ENCODE results near the gene RAD18.

The RAD18 gene

GRCh38 chr3:8867646-8868045, 95.6 kb downstream of the RAD18 start:
- Histone ChIP-seq H3K4me3 (replicated peaks; ENCODE audit: low read depth, low read length) (no peak overlapping the region), H3K36me3 (ENCODE audit: control insufficient read depth, insufficient read depth, low read length) (no peaks in the 10 kb centered on the region), H3K27me3 (replicated peaks; ENCODE audit: control insufficient read depth, insufficient read depth, low read length) (no peaks in the 10 kb centered on the region)
- no peak for DNase-seq (ENCODE audit: extremely low read depth, insufficient read length)
- TF ChIP-seq CTCF (IDR thresholded peaks at IDR 0.05; ENCODE audit: insufficient read depth, low read length, poor library complexity, severe bottlenecking): no peak

- DNase-seq (ENCODE audit: extremely low read depth, insufficient read length): no peak
- Histone ChIP-seq H3K36me3 (ENCODE audit: control insufficient read depth, insufficient read depth, low read length) (no peaks in the 10 kb centered on the region), H3K27me3 (replicated peaks; ENCODE audit: control insufficient read depth, insufficient read depth, low read length) (no peaks in the 10 kb centered on the region), H3K4me3 (replicated peaks; ENCODE audit: low read depth, low read length) (no peak overlapping the region)
- TF ChIP-seq CTCF (IDR thresholded peaks at IDR 0.05; ENCODE audit: insufficient read depth, low read length, poor library complexity, severe bottlenecking): no peak
These were observed 97.6 kb downstream of the RAD18 start for GRCh38 chr3:8865697-8866096.

GRCh38 chr3:8864402-8865350, 98.6 kb downstream of the RAD18 start:
- Histone ChIP-seq H3K4me3 (replicated peaks; ENCODE audit: low read depth, low read length) (no peak overlapping the region), H3K36me3 (ENCODE audit: control insufficient read depth, insufficient read depth, low read length) (no peaks in the 10 kb centered on the region), H3K27me3 (replicated peaks; ENCODE audit: control insufficient read depth, insufficient read depth, low read length) (no peaks in the 10 kb centered on the region)
- DNase-seq (ENCODE audit: extremely low read depth, insufficient read length): no peak
- TF ChIP-seq CTCF (IDR thresholded peaks at IDR 0.05; ENCODE audit: insufficient read depth, low read length, poor library complexity, severe bottlenecking): no peak

- Histone ChIP-seq H3K4me3 (replicated peaks; ENCODE audit: low read depth, low read length) (no peak overlapping the region), H3K36me3 (ENCODE audit: control insufficient read depth, insufficient read depth, low read length) (no peaks in the 10 kb centered on the region), H3K27me3 (replicated peaks; ENCODE audit: control insufficient read depth, insufficient read depth, low read length) (no peaks in the 10 kb centered on the region)
- TF ChIP-seq CTCF (IDR thresholded peaks at IDR 0.05; ENCODE audit: insufficient read depth, low read length, poor library complexity, severe bottlenecking): no peak
- no peak for DNase-seq (ENCODE audit: extremely low read depth, insufficient read length)
These were observed 99.4 kb downstream of the RAD18 start for GRCh38 chr3:8863891-8864290.

GRCh38 chr3:8857720-8858367, 105.4 kb downstream of the RAD18 start:
- H3K36me3 ChIP-seq (ENCODE audit: control insufficient read depth, insufficient read depth, low read length): no peaks in the 10 kb centered on the region
- no peak for DNase-seq (ENCODE audit: extremely low read depth, insufficient read length)
- no peak overlapping the region for H3K4me3 ChIP-seq (replicated peaks; ENCODE audit: low read depth, low read length)
- TF ChIP-seq CTCF (IDR thresholded peaks at IDR 0.05; ENCODE audit: insufficient read depth, low read length, poor library complexity, severe bottlenecking): no peak
- H3K27me3 ChIP-seq (replicated peaks; ENCODE audit: control insufficient read depth, insufficient read depth, low read length): no peaks in the 10 kb centered on the region
